NT2/D1 (cell line): ENCODE data around the gene COL18A1.
"Not testable (repeated sequence)": the region's sequence is repeated elsewhere in the genome, so short reads cannot be mapped to it uniquely, and the experiment has no call there.

Experiments used
- YY1 ChIP-seq: IDR thresholded peaks from 2 replicates; pipeline ENCODE4 v1.6.1; 2011; ENCODE audit not compliant: insufficient read length, insufficient read depth
- ZNF274 ChIP-seq: IDR thresholded peaks from 2 replicates; pipeline ENCODE4 v1.6.1; 2011; ENCODE audit warnings: mild to moderate bottlenecking, low read depth, low read length

DNA sequence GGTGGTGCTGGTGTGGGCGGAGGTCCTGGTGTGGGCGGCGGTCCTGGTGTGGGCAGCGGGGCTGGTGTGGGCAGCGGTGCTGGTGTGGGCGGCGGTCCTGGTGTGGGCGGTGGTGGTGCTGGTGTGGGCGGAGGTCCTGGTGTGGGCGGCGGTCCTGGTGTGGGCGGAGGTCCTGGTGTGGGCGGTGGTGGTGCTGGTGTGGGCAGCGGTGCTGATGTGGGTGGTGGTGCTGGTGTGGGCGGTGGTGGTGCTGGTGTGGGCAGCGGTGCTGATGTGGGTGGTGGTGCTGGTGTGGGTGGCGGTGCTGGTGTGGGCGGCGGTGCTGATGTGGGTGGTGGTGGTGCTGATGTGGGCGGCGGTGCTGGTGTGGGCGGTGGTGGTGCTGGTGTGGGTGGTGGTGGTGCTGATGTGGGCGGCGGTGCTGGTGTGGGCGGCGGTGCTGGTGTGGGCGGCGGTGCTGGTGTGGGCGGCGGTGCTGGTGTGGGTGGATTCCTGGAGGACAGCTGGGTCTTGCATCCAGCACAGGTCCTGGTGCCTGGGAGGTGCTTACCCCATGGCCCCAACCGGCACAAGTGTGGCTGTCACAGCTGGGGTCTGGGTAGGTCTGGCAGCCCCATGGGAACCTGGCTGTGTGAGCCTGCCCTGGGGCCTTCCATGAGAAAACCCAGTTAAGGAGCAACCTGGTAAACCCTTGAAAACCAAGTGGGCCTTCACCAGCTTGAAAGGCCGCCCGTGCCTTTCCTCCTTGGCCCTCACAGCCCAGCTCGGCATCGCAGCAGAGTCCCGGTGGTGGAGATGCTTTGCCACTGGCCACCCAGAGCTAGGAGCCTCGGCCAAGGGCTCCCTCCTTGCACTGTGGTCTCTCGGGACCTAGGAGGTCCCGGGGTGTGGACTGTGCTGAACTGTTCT is 38.0 kb downstream of the COL18A1 start:
- not testable (repeated sequence) for TF ChIP-seq YY1, ZNF274
